Skeletal muscle tissue (tissue), 4 donors: ENCODE measurements around the gene DIP2A. TPM values are rescaled to one million over a fixed set of nuclear protein-coding genes. Genes with fewer than 3 reads are reported as not detected.
A peak's percentile ranks its signal among the peaks of the same experiment; 100 is the strongest.
"Not testable (repeated sequence)": the region's sequence is repeated elsewhere in the genome, so short reads cannot be mapped to it uniquely, and the experiment has no call there.

Experiments
- H3K27ac ChIP-seq: one replicate; pipeline ENCODE4 v1.7.0; 2013; ENCODE audit warnings: mild to moderate bottlenecking, low read depth, low read length, inconsistent platforms
- H3K27me3 ChIP-seq, 3 donors: one replicate each; pipeline ENCODE4 v1.7.0; 2013; ENCODE audit warnings: low read length in 3 of 3; ENCODE audit not compliant: control insufficient read depth in 3 of 3, insufficient read depth in 3 of 3
- H3K36me3 ChIP-seq, 3 donors: one replicate each; pipeline ENCODE4 v1.7.0; 2013; ENCODE audit warnings: low read length in 3 of 3; ENCODE audit not compliant: control insufficient read depth in 3 of 3, insufficient read depth in 3 of 3
- H3K4me1 ChIP-seq, 3 donors: one replicate each; pipeline ENCODE4 v1.7.0; 2013; ENCODE audit warnings: low read length in 3 of 3, mild to moderate bottlenecking in 3 of 3; ENCODE audit not compliant: control insufficient read depth in 3 of 3, insufficient read depth in 3 of 3
- H3K4me3 ChIP-seq, 3 donors: one replicate each; pipeline ENCODE4 v1.7.0; 2013; ENCODE audit warnings: low read length in 3 of 3
- H3K9ac ChIP-seq, 3 donors: one replicate each; pipeline ENCODE4 v1.7.0; 2013; ENCODE audit warnings: low read length in 3 of 3, mild to moderate bottlenecking in 3 of 3, moderate library complexity in 2 of 3, low read depth in 1 of 3
- H3K9me3 ChIP-seq, 3 donors: one replicate each; pipeline ENCODE4 v1.7.0; 2013; ENCODE audit warnings: low read length in 3 of 3; ENCODE audit not compliant: control insufficient read depth in 3 of 3
- total RNA-seq: library from RNA; depleted of rRNA; stranded (reverse); fragments of >200 nt; gene quantifications from one replicate; pipeline ENCODE4 v1.2.3, GENCODE V29; 2014
- donor health status: Osteomylitis.

Gene DIP2A
- total RNA-seq, 1 donor from 2014 or later: 23.5 TPM

DNA sequence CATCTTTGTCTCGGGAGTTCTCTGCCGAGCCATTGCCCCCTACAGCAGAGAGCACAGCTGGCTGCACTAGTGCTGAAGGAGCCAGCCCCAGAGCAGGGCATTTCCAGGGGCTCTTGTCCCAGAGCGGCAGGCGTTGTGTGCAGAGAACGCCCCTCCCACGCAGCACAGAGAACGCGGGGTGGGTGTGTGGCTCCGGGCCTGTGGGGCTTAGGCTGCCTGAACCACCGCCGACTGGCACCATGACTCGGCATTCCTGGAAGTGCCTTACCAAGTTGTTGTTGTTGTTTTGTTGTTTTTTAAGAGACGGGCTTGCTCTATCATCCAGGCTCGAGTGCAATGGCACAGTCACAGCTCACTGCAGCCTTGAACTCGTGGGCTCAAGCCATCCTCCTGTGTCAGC lies 15.8 kb upstream of the DIP2A start:
- no peaks in the 10 kb centered on the region for H3K9me3 ChIP-seq
- H3K36me3 ChIP-seq: peaks cover 70 to 88% (median 71%) of the 10 kb centered on the region in 3 donors
- no peaks in the 10 kb centered on the region for H3K27me3 ChIP-seq
- H3K4me3 ChIP-seq: no peak overlapping the region
- H3K9ac ChIP-seq: peak overlapping the region in 1 of 3 donors; percentile 50
- peaks cover 3 to 14% (median 3%) of the 10 kb centered on the region in 3 donors for H3K4me1 ChIP-seq
- H3K27ac ChIP-seq: peak overlapping the region; percentile 51

DNA sequence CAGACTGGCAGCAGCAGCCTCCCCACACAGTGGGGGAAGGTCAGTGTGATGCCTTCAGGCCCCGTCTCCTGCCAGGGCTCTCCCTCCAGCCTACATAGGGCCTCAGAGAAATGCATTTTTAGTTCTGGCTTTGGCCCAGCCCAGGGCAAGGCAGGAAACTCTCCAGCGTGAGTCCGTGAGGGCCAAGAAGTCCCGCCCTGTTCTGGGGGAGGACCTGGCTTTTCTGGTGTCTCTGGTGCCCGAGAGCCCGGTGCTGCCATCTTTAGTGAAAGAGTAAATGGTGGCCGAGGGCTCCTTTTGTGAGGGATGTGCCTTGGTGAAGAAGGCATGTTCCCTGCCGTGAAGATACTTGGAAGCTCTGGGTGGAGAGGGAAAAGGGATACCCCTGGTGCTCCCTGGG lies 14.8 kb upstream of the DIP2A start:
- Histone ChIP-seq H3K27ac (peak overlapping the region; percentile 51), H3K4me1 (peaks cover 3 to 14% (median 3%) of the 10 kb centered on the region in 3 donors), H3K27me3 (no peaks in the 10 kb centered on the region), H3K36me3 (peaks cover 66 to 82% (median 66%) of the 10 kb centered on the region in 3 donors), H3K4me3 (no peak overlapping the region), H3K9me3 (no peaks in the 10 kb centered on the region), H3K9ac (peak overlapping the region in 1 of 3 donors; percentile 16)

DNA sequence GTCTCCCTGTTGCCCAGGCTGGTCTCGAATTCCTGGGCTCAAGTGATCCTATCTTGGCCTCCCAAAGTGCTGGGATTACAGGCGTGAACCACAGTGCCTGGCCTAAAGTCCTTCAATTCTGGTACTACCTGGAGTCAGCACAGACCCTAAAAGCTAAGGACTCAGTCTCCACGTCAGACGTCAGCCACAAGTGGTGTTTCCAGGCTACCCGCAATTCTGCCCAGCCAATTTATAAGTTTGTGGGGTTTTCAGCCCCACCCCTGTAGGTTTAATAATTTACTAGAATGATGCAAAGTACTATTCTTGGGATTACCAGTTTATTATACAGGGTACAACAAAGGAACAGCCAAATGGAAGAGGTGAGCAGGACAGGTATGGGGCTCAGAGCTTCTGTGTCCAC lies 10.6 kb upstream of the DIP2A start:
- Histone ChIP-seq H3K27ac (no peak overlapping the region), H3K4me3 (no peak overlapping the region), H3K9ac (no peak overlapping the region), H3K9me3 (no peaks in the 10 kb centered on the region), H3K4me1 (peaks cover 3 to 14% (median 9%) of the 10 kb centered on the region in 3 donors), H3K36me3 (peaks cover 25 to 40% (median 26%) of the 10 kb centered on the region in 3 donors), H3K27me3 (no peaks in the 10 kb centered on the region)

DNA sequence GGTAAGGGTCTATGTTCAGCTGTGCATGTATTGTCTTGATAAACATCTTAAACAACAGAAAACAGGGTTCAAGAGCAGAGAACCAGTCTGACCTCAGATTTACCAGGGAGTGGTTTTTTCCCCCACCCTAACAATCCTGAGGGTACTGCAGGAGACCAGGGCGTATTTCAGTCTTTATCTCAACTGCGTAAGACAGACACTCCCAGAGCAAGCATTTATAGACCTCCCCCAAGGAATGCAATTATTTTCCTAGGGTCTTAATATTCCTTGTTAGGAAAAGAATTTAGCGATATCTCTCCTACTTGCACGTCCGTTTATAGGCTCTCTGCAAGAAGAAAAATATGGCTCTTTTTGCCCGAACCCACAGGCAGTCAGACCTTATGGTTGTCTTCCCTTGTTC lies 9.8 kb upstream of the DIP2A start:
- not testable (repeated sequence) for H3K4me3 ChIP-seq, H3K9me3 ChIP-seq, H3K9ac ChIP-seq, H3K27me3 ChIP-seq, H3K27ac ChIP-seq
- peaks cover 3 to 13% (median 10%) of the 10 kb centered on the region in 3 donors for H3K4me1 ChIP-seq
- peaks cover 18 to 34% (median 21%) of the 10 kb centered on the region in 3 donors for H3K36me3 ChIP-seq

DNA sequence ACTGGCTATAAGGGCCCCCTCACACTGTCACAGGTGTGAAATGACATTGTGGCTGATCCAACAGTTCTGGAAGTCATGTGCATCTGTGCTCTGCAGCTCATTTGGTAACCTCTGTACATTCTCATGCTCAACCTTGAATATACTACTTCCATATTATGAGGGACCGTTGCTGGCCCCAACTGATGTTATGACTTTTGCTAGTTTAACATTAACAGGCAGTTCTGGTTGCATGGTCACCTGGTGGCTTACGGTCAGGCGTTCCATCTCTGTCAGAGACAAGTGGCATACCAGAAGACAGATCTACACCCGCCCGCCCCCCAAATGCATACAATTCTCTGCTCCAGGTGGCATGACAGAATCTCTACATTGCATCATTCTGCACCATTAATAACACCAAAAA lies 6.0 kb upstream of the DIP2A start:
- Histone ChIP-seq H3K9ac (no peak overlapping the region), H3K27me3 (no peaks in the 10 kb centered on the region), H3K4me1 (peaks cover 39 to 49% (median 47%) of the 10 kb centered on the region in 3 donors), H3K4me3 (no peak overlapping the region), H3K27ac (no peak overlapping the region), H3K36me3 (peaks cover 0 to 5% (median 0%) of the 10 kb centered on the region in 3 donors), H3K9me3 (no peaks in the 10 kb centered on the region)

DNA sequence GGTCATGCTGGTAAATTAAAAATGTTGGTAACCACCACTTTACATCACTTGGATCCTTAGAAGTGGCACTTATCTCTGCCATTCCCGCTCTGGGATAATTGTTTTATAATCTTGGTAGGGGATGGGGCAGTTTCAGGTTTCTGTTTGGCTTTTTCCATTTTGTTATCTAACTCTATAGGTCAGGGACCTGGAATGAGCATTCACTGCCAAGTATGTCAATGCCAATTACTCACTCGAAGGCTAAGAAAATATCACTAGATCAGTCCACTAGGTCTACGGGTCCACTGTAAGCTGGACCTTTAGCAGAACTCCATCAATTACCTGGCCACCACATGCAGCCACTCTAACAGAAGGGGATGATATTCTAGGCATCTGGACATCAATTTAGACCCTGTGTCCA lies 4.5 kb upstream of the DIP2A start:
- Histone ChIP-seq H3K27ac (no peak overlapping the region), H3K36me3 (peaks cover 0 to 5% (median 0%) of the 10 kb centered on the region in 3 donors), H3K9ac (no peak overlapping the region), H3K27me3 (no peaks in the 10 kb centered on the region), H3K9me3 (no peaks in the 10 kb centered on the region), H3K4me1 (peaks cover 43 to 54% (median 51%) of the 10 kb centered on the region in 3 donors), H3K4me3 (no peak overlapping the region)

DNA sequence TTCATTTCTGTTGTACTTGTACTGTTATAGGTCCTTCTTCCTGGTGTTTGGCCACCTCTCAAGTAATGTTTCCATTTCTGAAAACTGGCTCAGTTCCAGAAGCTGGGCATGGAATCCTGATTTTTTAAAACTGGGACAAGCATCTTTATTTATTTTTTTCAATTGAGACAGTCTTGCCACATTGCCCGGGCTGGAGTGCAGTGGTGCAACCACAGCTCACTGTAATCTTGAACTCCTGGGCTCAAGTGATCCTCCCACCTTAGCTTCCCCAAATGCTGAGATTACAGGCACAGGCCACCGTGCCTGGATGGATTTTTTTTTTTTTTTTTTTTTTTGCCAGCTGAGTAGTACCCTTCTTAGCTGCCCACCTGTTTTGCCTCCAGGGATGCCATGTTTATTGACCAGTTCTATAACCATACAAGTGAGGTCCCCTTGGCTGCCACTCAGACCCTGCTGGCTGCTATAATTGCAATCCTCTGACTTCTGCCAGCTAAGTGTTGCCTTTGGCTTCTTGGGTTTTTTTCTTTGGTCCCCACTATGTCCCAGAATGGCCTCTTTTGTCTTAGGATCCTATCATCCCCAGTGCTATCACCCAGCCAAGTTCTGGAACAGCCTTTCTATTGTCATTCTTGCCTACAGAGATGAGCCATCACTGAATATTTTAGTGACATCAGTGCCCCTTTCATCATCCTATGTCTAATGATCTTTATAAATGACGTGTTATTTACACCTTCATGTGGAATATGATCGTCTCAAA lies 3.9 kb upstream of the DIP2A start:
- H3K27ac ChIP-seq: peak overlapping the region; percentile 54
- H3K9ac ChIP-seq: no peak overlapping the region
- no peaks in the 10 kb centered on the region for H3K9me3 ChIP-seq

DNA sequence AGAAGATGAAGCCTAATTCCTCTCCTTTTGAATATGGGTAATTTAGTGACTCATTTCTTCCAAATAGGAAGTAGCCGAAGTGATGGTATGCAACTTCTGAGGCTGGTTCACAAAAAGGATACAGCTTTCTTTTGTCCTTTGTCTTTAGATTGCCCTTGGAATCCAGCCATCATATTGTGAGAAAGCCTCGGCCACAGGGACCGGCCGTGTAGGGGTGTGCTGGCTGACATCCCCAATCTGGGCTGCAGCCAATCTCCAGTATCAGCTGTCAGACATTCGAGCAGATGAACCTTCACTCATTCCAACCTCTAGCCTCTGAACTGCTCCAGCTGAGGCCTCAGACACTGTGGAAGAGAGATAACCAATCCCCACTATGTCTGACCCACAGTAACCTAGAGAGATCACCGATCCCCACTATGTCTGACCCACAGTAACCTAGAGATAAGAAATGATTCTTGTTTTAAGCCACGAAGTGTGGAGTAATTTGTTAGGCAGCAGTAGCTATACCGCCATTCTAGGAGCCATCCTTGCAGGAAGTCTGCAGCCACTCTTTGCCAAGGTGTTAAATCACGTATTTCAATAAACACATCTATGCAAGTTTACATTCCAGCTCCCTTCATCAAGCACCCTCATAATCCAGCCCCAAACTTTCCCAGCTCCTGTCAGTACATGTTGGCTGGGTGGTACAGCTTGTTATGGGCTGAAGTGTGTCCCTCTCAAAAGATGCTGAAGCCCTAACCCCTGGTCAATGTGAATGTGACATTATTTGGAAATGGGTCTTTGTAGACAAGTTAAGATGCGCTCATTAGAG lies 2.9 kb upstream of the DIP2A start:
- peak overlapping the region; percentile 19 to 55 (median 46) for H3K9ac ChIP-seq
- peak overlapping the region; percentile 7 to 46 (median 11) for H3K4me3 ChIP-seq
- peaks cover 51 to 57% (median 55%) of the 10 kb centered on the region in 3 donors for H3K4me1 ChIP-seq

More for the DNA sequence above, 3.9 kb upstream of the DIP2A start:
- Histone ChIP-seq H3K36me3 (peaks cover 0 to 5% (median 0%) of the 10 kb centered on the region in 3 donors), H3K4me3 (no peak overlapping the region), H3K27me3 (no peaks in the 10 kb centered on the region), H3K4me1 (peaks cover 46 to 57% (median 54%) of the 10 kb centered on the region in 3 donors)

DNA sequence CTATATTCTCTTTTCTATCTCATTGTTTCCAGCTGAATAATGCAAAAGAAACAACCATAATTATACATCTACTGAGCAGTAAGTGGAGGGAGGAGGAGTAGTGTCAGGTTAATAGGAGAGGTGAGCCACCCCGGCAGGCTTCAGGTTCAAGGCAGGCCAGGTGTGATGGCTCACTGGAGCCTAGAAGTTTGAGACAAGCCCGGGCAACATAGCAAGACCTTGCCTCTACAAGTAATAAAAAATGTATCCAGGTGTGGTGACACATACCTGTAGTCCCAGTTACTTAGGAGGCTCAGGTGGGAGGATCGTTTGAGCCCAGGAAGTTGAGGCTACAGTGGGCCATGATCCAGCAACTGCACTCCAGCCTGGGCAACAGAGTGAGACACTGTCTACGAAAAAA lies 1.9 kb upstream of the DIP2A start:
- Histone ChIP-seq H3K36me3 (peaks cover 0 to 5% (median 0%) of the 10 kb centered on the region in 3 donors), H3K4me1 (peaks cover 51 to 59% (median 52%) of the 10 kb centered on the region in 3 donors), H3K4me3 (peak overlapping the region in 1 of 3 donors; percentile 87), H3K9me3 (no peaks in the 10 kb centered on the region), H3K9ac (peak overlapping the region; percentile 11 to 95 (median 60)), H3K27ac (peak overlapping the region; percentile 97), H3K27me3 (no peaks in the 10 kb centered on the region)

More for the DNA sequence above, 2.9 kb upstream of the DIP2A start:
- H3K36me3 ChIP-seq: peaks cover 0 to 5% (median 0%) of the 10 kb centered on the region in 3 donors
- no peaks in the 10 kb centered on the region for H3K9me3 ChIP-seq
- H3K27ac ChIP-seq: peak overlapping the region; percentile 54
- no peaks in the 10 kb centered on the region for H3K27me3 ChIP-seq
